Measurements from ENCODE around the gene C19orf53.
A peak's percentile ranks its signal among the peaks of the same experiment; 100 is the strongest.
"Not testable (repeated sequence)": the region's sequence is repeated elsewhere in the genome, so short reads cannot be mapped to it uniquely, and the experiment has no call there.

The C19orf53 gene

DNA sequence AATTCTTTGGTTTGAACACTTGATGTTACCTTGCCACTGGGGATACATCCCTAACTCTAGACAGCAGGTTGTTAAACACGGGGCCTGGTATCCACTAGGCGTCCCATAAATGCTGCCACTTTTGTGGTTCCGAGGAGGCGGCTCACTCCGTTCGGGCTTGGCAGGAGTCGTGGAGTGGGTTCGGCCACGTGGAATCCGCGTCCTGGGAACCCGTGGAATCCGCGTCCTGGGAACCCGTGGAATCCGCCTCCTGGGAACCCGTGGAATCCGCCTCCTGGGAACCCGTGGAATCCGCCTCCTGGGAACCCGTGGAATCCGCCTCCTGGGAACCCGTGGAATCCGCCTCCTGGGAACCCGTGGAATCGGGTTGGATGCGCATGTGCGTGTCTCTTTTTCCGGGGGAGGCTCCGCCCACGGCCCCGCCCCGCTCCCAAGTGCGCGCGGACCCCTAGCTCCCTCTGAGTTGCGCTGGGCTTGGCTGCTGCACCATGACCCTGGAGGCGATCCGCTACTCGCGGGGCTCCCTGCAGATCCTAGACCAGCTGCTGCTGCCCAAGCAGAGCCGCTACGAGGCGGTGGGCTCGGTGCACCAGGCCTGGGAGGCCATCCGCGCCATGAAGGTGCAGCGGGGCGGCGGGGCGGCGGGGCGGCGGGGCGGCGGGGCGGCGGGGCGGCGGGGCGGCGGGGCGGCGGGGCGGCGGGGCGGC is 10.0 kb upstream of the C19orf53 start, which contains the start of gene MRI1:
Gene MRI1 (plus strand): TSS at position 422 of the 707 bp plus-strand sequence. CDS start 67 bp downstream, at position 489.
- DNase-seq = peak; percentile 31

DNA sequence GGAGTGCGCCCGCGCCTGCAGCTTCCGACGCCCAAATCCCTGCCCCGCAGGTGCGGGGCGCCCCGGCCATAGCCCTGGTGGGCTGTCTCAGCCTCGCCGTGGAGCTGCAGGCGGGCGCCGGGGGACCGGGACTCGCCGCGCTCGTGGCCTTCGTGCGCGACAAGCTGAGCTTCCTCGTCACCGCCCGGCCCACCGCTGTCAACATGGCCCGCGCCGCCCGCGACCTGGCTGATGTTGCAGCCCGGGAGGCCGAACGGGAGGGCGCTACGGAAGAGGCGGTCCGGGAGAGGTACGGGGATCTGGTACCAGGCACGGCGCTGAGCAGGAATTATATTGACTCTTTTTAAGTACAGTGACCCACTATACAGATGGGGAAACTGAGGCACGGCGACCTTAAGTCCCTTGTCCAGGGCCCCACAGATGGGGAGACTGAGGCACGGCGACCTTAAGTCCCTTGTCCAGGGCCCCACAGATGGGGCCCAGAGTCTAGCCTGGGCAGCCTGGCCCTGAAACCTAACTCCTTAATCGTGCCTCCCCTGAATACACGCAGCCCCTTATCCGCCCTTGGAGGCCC is 9.3 kb upstream of the C19orf53 start:
- no peak for DNase-seq

DNA sequence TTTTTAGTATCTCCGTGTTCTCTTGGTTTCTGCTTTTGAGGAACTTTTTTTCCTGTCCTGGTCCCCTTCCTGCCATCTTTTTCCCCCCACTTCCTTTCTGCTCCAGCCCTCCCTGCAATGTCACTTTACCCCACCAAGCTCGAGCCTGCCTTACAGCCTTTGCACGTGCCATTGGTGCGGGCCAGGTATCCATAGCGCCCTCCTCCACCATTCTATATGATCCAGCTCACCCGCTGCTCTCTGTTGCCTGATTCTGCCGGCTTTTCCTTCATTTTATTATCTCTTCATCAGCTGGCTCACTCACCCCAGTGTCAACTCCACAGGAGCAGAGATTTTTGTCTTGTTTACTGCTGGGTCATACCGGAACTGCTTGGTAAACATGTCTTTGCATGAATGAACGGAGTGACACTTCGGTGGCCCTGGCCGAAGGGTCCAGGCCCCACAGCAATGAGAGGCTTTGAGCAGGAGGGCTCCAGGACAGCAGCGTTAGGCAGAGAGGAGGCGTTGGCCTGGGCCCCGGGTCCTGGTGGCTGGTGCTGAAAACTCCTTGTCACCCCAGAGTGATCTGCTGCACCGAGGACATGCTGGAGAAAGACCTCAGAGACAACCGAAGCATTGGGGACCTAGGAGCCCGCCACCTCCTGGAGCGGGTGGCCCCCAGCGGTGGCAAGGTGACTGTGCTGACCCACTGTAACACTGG is 8.7 kb upstream of the C19orf53 start:
- no peak for DNase-seq

DNA sequence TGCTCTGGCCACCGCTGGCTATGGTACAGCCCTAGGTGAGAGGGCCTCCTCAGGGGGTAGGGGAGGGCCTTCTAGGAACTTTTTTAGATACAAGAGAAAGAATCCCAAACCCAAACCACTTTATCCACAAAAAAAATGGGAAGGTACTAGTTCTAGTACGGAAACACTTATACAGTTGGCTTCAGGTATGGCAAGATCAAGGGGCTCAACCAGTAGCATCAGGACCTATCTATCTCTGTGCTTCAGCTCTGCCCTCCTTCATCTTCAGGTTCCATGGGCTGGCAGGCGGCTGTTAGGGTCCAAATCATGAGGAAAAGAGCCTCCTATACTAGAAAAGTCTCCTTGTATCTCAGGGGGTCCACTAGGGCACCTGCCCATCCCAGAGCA is 8.2 kb upstream of the C19orf53 start:
- DNase-seq = no peak

DNA sequence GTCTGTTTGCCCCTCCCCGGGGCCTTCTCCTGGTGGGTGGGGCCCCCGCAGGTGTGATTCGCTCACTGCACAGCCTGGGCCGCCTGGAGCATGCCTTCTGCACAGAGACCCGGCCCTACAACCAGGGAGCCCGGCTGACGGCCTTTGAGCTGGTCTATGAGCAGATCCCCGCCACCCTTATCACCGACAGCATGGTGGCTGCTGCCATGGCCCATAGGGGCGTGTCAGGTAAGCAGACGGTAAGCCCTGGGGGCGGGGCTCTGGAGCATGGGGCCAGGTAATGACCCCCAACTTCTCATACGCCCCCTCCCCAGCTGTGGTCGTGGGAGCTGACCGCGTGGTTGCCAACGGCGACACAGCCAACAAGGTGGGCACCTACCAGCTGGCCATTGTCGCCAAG is 5.7 kb upstream of the C19orf53 start:
- no peak for DNase-seq

DNA sequence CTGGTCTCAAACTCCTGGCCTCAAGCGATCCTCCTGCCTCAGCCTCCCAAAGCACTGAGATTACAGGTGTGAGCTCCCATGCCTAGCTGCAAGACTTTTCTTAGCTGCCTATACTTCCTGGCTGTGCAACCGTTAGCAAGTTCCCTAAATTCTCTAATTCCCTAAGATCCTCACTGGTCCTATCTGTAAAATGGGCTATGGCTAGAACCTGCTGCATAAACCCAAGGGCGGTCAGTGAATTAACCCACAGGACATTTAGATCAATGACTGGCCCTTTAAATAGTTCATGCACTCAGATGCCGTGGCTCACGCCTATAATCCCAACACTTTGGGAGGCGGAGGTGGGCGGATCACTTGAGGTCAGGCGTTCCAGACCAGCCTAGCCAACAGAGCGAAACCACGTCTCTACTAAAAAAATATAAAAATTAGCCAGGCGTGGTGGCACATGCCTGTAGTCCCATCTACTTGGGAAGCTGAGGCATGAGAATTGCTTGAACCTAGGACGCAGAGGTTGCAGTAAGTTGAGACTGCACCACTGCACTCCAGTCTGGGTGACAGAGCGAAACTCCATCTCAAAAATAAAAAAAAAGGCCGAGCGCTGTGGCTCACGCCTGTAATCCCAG is 4.1 kb upstream of the C19orf53 start:
- no peak for DNase-seq

DNA sequence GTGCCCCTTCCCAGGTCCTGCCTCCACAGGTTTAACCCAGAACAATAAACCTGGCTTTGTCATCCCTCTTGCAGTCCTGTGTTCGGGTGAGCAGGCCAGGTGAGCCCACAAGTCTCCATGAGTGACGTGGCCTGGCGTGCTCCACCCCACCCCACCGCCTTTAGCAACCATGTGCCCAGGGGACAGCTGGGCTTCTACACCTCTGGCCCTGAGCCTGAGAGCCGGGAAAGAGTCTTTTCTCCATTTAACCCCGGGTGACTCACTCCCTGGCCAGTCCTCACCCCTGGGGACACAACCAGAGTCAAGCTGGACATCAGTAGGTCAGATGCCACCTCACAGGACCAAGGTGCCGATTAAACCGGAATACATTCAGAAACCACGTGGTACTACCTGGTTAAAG is 4.1 kb downstream of the C19orf53 start:
- DNase-seq = no peak

DNA sequence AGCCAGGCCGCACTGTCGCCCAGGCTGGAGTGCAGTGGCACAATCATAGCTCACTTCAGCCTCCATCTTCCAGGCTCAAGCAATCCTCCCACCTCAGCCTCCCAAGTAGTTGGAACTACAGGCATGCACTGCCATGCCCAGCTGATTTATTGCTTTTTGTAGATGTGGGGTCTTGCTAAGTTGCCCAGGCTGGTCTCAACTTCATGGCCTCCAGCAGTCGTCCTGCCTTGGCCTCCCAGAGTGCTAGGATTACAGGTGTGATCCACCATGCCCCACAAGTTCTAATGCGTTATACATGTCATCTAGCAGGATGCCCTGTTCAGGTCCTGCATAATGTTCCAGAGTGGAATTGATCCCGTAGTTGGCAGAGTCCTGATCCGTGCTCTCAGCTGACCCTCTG is 4.6 kb downstream of the C19orf53 start:
- DNase-seq = no peak

DNA sequence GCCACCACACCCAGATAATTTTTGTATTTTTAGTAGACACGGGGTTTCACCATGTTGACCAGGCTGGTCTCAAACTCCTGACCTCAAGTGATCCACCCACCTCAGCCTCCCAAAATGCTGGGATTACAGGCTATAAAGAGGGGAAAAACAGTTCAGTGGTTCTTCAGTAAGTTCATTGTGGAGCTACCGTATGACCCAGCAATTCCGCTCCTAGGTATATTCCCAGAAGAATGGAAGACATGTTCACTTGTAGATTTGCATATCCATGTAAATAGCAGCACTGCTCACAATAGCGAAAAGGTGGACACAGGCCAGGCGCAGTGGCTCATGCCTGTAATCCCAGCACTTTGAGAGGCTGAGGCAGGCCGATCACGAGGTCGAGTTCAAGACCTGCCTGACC is 5.5 kb downstream of the C19orf53 start:
- DNase-seq = not testable (repeated sequence)

DNA sequence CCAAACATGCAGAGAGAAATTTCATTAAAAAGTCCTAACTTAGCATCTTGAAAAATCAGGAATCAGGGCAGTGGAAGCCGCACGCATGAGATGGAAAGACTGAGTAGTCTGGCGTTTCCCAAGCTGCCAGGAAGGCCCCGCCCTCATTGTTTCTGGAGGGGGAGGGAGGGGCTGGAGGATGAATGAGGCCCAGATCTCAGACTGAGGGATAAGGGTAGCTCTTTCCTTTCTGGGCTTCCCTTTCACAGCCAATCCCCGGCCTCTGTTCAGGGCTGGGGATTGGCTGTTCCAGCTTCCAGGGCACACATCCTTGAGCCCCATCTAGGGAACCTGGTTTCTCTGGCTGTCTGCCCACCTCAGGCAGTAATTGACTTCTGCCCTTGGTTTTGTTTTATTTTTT is 7.3 kb downstream of the C19orf53 start:
- no peak for DNase-seq

DNA sequence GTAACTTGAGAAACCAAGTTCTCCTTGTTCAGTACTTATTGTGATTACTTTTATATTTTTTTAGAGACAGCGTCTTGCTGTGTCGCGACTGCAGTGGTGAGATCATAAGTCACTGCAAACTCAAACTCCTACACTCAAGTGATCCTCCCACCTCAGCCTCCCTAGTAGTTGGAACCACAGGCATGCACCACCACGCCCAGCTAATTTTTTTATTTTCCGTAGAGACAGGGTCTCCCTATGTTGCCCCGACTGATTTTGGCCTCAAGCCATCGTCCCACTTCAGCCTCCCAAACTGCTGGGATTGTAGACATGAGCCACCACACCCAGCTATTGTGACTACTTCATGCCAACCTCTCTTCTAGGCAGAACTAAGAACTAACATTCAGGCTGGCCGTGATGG is 8.3 kb downstream of the C19orf53 start:
- DNase-seq = no peak

DNA sequence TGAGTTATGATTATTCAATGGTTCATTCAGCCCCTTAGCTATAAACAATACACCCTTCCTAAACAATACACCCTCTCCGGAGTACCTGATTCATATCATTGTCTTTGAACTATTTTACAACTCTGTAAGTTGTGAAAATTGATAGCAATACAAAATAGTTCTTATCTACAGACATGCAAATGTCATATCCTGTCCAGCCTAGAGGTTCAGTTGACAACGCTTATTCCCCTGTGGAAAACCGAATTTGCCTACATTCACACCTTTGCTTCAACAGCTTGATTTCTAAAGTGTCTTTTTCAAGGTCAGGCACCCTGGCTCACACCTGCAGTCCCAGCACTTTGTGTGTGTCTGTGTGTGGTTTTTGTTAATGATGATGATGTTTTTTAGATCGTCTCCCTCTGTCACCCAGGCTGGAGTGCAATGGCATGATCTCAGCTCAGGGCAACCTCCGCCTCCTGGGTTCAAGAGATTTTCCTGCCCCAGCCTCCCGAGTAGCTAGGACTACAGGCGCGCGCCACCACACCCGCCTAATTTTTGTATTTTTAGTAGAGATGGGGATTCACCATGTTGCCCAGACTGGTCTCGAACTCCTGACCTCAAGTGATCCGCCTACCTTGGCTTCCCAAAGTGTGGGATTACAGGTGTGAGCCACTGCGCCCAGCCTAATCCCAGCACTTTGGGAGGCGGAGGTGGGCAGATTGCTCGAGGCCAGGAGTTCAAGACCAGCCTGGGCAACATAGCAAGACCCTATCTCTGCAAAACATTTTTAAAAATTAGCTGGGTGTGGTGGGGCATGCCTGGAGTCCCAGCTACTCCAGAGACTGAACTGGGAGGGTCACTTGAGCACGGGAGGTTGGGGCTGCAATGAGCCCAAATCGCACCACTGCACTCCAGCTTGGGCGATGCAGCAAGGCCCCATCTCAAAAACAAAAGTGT is 9.6 kb downstream of the C19orf53 start:
- DNase-seq = no peak

DNA sequence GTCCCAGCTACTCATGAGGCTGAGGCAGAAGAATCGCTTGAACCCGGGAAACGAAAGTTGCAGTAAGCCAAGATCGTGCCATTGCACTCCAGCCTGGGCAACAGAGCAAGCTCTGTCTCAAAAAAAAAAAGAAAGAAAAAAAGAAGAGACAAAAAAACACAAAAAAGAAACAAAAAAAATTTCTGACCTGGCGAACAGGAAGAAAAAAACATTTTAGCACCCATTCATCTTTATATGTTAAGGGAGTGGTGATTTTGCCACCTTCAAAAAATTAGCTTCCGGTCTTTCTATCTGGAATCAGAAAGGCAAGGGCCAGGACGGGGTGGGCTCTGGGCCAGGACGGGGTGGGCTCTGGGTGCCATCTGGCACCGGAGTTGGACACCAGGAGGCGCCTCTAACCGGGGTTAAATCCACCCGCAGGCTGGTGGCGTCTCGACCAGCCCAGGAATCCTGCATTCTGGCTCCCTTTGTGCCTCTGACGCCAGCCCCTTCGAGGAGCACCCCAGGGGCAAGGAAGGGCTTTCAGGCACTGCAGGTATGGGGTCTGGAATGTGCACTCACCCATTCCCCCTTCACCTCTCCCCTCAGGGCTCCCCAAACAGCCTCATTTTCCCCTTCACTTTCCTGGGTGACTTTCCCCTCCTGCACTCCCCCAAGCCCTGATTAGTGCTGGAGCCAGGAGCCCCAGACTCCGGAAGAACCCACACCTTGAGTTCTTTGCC is 10.6 kb downstream of the C19orf53 start:
- peak; percentile 52 for DNase-seq

DNA sequence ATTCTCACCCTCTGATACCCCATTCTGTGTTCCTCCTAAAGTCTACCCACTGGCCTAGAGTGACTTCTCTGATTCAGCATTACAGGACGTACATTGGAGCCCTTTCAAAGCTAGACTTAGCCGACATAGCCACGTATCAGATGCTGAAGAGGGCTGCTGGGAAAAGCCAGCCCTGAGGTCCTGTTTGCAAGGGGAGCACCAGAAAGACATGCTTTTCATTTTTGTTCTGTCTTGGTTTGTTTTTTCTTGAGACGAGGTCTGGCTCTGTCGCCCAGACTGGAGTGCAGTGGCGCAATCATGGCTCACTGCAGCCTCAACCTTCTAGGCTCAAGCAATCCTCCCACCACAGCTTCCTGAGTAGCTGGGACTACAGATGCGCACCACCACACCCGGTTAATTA is 14.7 kb downstream of the C19orf53 start:
- no peak for DNase-seq

DNA sequence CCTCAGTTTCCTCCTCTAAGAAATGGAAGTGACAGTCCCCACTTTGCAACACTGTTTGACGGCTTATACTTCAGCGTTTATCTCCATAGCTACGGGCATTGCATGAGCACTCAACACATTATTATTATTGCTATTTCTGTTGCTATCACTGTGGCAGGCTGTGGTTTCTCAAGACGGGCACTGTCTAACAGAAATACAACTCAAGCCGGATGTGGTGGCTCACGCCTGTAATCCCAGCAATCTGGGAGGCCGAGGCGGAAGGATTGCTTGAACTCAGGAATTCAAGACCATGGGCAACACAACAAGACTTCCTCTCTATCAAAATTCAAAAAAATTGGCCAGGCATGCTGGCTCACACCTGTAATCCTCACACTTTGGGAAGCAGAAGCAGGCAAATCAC is 16.1 kb downstream of the C19orf53 start:
- no peak for DNase-seq

DNA sequence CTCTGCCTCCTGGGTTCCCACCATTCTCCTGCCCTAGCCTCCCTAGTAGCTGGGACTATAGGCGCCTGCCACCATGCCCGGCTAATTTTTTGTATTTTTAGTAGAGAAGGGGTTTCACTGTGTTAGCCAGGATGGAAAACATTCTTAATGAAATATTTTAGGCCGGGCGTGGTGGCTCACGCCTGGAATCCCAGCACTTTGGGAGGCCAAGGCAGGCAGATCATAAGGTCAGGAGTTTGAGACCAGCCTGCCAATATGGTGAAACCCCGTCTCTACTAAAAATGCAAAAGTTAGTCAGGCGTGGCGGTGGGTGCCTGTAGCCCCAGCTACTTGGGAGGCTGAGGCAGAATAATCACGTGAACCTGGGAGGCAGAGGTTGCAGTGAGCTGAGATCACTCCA is 19.1 kb downstream of the C19orf53 start:
- not testable (repeated sequence) for DNase-seq

DNA sequence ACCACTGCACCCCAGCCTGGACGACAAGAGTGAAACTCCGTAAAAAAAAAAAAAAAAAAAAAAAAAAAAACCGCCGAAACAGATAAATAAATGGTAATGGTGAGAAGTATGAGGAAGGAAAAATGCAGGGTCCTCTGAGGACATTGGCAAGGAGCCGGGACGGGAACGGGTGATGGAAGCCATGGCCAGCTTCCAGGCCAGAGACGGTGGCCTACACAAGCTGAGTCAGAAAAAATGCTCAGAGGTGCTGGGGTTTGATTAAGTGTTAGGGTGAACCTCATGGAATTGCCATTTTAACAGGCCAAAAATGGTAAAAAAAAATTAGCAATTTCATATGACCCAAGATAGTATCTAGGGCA is 20.1 kb downstream of the C19orf53 start:
- DNase-seq = no peak

DNA sequence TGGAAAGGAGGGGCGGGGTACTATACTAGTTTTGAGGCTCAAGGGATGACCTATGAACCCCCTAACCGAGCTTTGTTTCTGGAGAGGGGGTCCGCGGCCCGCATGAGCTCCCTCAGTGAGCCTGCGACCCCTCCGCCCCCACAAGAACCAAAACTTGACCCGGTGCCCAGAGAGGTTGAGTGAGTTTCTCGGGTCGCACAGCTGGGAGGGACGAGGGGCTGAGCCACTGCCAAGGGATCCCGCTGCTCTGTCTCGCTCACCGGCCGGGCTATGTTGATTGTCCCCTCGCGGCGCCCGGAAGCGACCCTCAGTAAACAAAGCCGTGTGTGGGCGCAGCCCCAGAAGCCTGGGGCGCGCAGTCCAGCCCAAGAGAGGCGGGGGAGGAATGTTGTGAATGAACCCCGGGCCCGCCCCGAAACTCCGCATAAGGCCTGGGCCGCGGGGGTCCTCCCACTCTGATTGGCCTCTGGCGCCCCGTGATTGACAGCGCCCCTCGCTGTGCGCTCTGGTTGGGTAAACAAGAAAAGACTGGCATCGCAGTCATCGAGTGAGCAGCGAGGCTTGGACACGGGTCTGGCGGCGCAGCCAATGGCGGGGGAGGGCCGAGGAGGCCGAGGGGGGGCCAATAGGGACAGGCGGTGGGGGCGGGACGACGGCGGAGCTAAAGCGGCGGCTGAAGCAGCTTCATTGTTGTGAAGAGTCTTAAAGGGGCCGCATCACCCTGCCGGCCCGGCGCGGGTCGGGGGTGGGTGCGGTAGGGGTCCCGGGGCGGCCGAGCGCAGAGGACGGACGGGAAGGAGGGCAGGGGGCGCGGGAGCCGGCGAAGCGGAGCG is 20.7 kb downstream of the C19orf53 start, which contains the start of gene ZSWIM4:
Gene ZSWIM4 (plus strand): TSS at position 687 of the 833 bp plus-strand sequence. CDS start 206 bp downstream, outside the sequence.
- DNase-seq = peak; percentile 97

DNA sequence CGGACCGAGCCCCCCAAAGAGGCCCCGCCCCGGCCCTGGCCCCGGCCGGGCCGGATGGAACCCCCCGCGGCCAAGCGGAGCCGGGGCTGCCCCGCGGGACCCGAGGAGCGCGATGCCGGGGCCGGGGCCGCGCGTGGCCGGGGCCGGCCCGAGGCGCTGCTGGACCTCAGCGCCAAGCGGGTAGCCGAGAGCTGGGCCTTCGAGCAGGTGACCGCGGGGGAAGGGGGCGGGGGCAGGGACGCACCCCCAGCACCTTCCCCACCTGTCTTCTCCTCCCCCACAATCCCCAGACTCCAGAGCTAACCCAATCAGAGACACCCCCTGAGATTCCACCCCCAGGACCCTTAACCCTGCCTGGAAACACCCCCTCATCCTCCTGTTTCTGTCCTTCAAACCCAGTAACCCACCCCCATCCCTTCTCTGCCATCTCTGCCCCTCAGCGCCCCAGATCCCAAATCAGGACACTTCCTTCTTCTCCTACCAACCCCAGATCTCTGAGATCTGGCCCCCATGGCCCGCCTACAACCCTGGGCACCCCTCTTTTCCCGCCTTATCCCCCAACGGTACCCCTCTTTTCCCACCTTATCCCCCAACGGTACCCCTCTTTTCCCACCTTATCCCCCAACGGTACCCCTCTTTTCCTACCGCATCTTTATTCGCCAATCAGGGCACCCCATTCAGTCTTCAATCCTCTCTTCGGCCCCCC is 21.5 kb downstream of the C19orf53 start:
- no peak for DNase-seq
